ENCODE data around the gene MPC2. TPM values are rescaled to one million over a fixed set of nuclear protein-coding genes. Genes with fewer than 3 reads are reported as not detected.

Gene MPC2
- total RNA-seq, 4 donors from 2014 or later, result 21.5 to 127 (median 38.5) TPM

- Histone ChIP-seq H3K27me3 (no peaks in the 10 kb centered on the region), H3K4me1 (peaks cover 0 to 6% of the 10 kb centered on the region in 2 donors), H3K27ac (peak within 1 kb of the TSS; percentile 97 to 98), H3K4me3 (peak within 1 kb of the TSS; percentile 80 to 94), H3K9me3 (no peaks in the 10 kb centered on the region), H3K36me3 (no peaks in the 10 kb centered on the region)
- DNase-seq, result peak; percentile 98
- intact Hi-C loops (cut with DNase I; ENCODE audit: low total_unique reads), result no loop called here
- TF ChIP-seq POLR2A (IDR thresholded peaks at IDR 0.05) (peak; percentile 91 to 92), CTCF (IDR thresholded peaks at IDR 0.05) (peak in 1 of 4 experiments; percentile 6)
Observed at GRCh38 chr1:167936068-167936929, 573 bp downstream of the MPC2 start, which contains the start of gene DCAF6. Gene DCAF6, plus strand, starts transcription at chr1:167936683. Its CDS starts 229 bp downstream, at chr1:167936912.

GRCh38 chr1:167935216-167936067 is 1.4 kb downstream of the MPC2 start:
- intact Hi-C loops (cut with DNase I; ENCODE audit: low total_unique reads), result no loop called here
- Histone ChIP-seq H3K9me3 (no peaks in the 10 kb centered on the region), H3K27me3 (no peaks in the 10 kb centered on the region), H3K36me3 (no peaks in the 10 kb centered on the region), H3K4me3 (peak overlapping the region; percentile 80 to 94), H3K4me1 (peaks cover 0 to 6% of the 10 kb centered on the region in 2 donors), H3K27ac (peak overlapping the region; percentile 97 to 98)
- peak; percentile 19 to 28 for DNase-seq
- peak; percentile 75 to 84 for TF ChIP-seq POLR2A (IDR thresholded peaks at IDR 0.05)
- TF ChIP-seq CTCF (IDR thresholded peaks at IDR 0.05), result no peak

- no peak for TF ChIP-seq POLR2A (IDR thresholded peaks at IDR 0.05)
- no peak for TF ChIP-seq CTCF (IDR thresholded peaks at IDR 0.05)
- peaks cover 0 to 6% of the 10 kb centered on the region in 2 donors for H3K4me1 ChIP-seq
- no peaks in the 10 kb centered on the region for H3K27me3 ChIP-seq
- H3K27ac ChIP-seq, result peak overlapping the region; percentile 97 to 98
- DNase-seq, result no peak
- no peaks in the 10 kb centered on the region for H3K36me3 ChIP-seq
- H3K4me3 ChIP-seq, result peak overlapping the region; percentile 80 to 94
- no peaks in the 10 kb centered on the region for H3K9me3 ChIP-seq
- intact Hi-C loops (cut with DNase I; ENCODE audit: low total_unique reads), result no loop called here
Observed at GRCh38 chr1:167934426-167935215, 2.3 kb downstream of the MPC2 start.

GRCh38 chr1:167933788-167934187 is 3.1 kb downstream of the MPC2 start:
- peak overlapping the region in 1 of 2 donors; percentile 97 for H3K27ac ChIP-seq
- H3K36me3 ChIP-seq, result no peaks in the 10 kb centered on the region
- H3K4me3 ChIP-seq, result no peak overlapping the region
- TF ChIP-seq CTCF (IDR thresholded peaks at IDR 0.05) (no peak), POLR2A (IDR thresholded peaks at IDR 0.05) (no peak)
- no peak for DNase-seq
- intact Hi-C loops (cut with DNase I; ENCODE audit: low total_unique reads), result no loop called here
- no peaks in the 10 kb centered on the region for H3K9me3 ChIP-seq
- H3K27me3 ChIP-seq, result no peaks in the 10 kb centered on the region
- H3K4me1 ChIP-seq, result peaks cover 0 to 6% of the 10 kb centered on the region in 2 donors

Measured in uterus (tissue), 4 donors.